Panc1 (cell line): ENCODE data around the gene JUN. TPM values are rescaled to one million over a fixed set of nuclear protein-coding genes. Genes with fewer than 3 reads are reported as not detected.
A peak's percentile ranks its signal among the peaks of the same experiment; 100 is the strongest.

ENCODE experiments used
- ATAC-seq: fragments of 200-7000 bp; cut with Tn5 transposase; 2 replicates; pipeline ENCODE4 v1.9.1; 2020; ENCODE audit warnings: mild to moderate bottlenecking, moderate library complexity
- BruUV-seq: library from RNA; stranded (reverse); fragments of 400-500 nt; replicated peaks from 2 replicates; lab custom pipeline; 2021; lab: Mats Ljungman, UMichigan
- CTCF ChIA-PET: fragments of 300-600 bp; sonication (Branson Sonifier 250); formaldehyde crosslinking; loops from one replicate; lab custom pipeline; 2022; ENCODE audit warnings: antibody characterized with exemption; lab: Charles Lee
- POLR2A ChIA-PET: fragments of 300-600 bp; sonication (Branson Sonifier 250); formaldehyde crosslinking; loops from one replicate; lab custom pipeline; 2022; ENCODE audit warnings: antibody characterized with exemption; lab: Charles Lee
- DNase-seq: peaks from one replicate; pipeline ENCODE4 v3.0.0-alpha.2; 2010; ENCODE audit warnings: low read depth, low spot score
- H3K27ac ChIP-seq: 2 replicates; pipeline ENCODE4 v1.5.1; 2011; ENCODE audit warnings: mild to moderate bottlenecking, low read length, inconsistent platforms
- H3K27me3 ChIP-seq: fragments of 200-500 bp; sonication (Bioruptor generic); 2 replicates; pipeline ENCODE4 v1.6.0; 2014; ENCODE audit warnings: low read length, inconsistent platforms; ENCODE audit not compliant: control insufficient read depth, insufficient read depth
- H3K36me3 ChIP-seq: fragments of 200-500 bp; sonication (Bioruptor generic); 2 replicates; pipeline ENCODE4 v1.5.1; 2014; ENCODE audit warnings: inconsistent platforms, mild to moderate bottlenecking, low read length, moderate library complexity; ENCODE audit not compliant: control insufficient read depth, insufficient read depth
- H3K4me1 ChIP-seq: 2 replicates; pipeline ENCODE4 v1.5.1; 2011; ENCODE audit warnings: inconsistent platforms, mild to moderate bottlenecking, low read length, moderate library complexity; ENCODE audit not compliant: control insufficient read depth, insufficient read depth
- H3K4me3 ChIP-seq, 2 experiments: 2 replicates each; pipeline ENCODE4 v1.5.1; 2011 to 2012; ENCODE audit warnings: low read depth in 2 of 2, low read length in 2 of 2, mild to moderate bottlenecking in 2 of 2, inconsistent platforms in 1 of 2, moderate library complexity in 1 of 2
- H3K9me3 ChIP-seq: fragments of 200-500 bp; sonication (Bioruptor generic); 2 replicates; pipeline ENCODE4 v1.5.1; 2014; ENCODE audit warnings: low read depth, mild to moderate bottlenecking, inconsistent platforms, low read length, moderate library complexity; ENCODE audit not compliant: control insufficient read depth, insufficient read depth
- CTCF ChIP-seq: fragments of 450-650 bp; IDR thresholded peaks from 2 replicates; pipeline ENCODE4 v1.5.1; 2017; ENCODE audit warnings: mild to moderate bottlenecking
- POLR2AphosphoS5 ChIP-seq: IDR thresholded peaks from 2 replicates; pipeline ENCODE4 v1.6.1; 2012; ENCODE audit warnings: mild to moderate bottlenecking, low read depth, low read length, moderate library complexity
- REST ChIP-seq, 2 experiments: IDR thresholded peaks; 2 replicates each; pipeline ENCODE4 v1.6.1; 2011 to 2012; ENCODE audit warnings: low read depth in 2 of 2, control low read depth in 1 of 2, low read length in 1 of 2, mild to moderate bottlenecking in 1 of 2, moderate library complexity in 1 of 2; ENCODE audit not compliant: insufficient read depth in 1 of 2
- SIN3A ChIP-seq: IDR thresholded peaks from 2 replicates; pipeline ENCODE4 v1.6.1; 2012; ENCODE audit warnings: low read depth, mild to moderate bottlenecking, low read length, moderate library complexity, borderline replicate concordance; ENCODE audit not compliant: insufficient read depth
- TCF7L2 ChIP-seq: IDR thresholded peaks from 2 replicates; pipeline ENCODE4 v1.6.1; 2011; ENCODE audit warnings: mild to moderate bottlenecking, low read depth, low read length, inconsistent platforms
- in situ Hi-C: cut with HindIII; loops from 2 replicates; pipeline ENCODE4 v1.10.0; 2016; ENCODE audit warnings: low sequenced_read_pairs, low pct_unique_long_range_greater_than_20kb
- intact Hi-C: fragments of 100-400 bp; cut with micrococcal nuclease; formaldehyde crosslinking; loops from one replicate; pipeline ENCODE4 v1.10.0; 2022; ENCODE audit not compliant: unreplicated experiment
- total RNA-seq: library from RNA; stranded (reverse); gene quantifications from one replicate; pipeline ENCODE4 v1.2.1, GENCODE V29; 2021; ENCODE audit not compliant: unreplicated experiment

JUN gene
- total RNA-seq, 1 experiment from 2014 or later, result 70.0 TPM

- in situ Hi-C loops, result no loop called here
- peaks cover 20% of the 10 kb centered on the region for H3K4me1 ChIP-seq
- POLR2A ChIA-PET, result no interaction called here
Observed at GRCh38 chr1:58812468-58812867, 28.6 kb upstream of the JUN start.

GRCh38 chr1:58811303-58811702 is 27.5 kb upstream of the JUN start:
- H3K27me3 ChIP-seq, result no peaks in the 10 kb centered on the region
- ChIA-PET POLR2A (no interaction called here), CTCF (no interaction called here)
- in situ Hi-C loops, result no loop called here
- H3K4me1 ChIP-seq, result peaks cover 12% of the 10 kb centered on the region; the same call in 1 of the 2 replicates
- DNase-seq (no peak), ATAC-seq (no peak)
- no peak overlapping the region for H3K4me3 ChIP-seq
- no peaks in the 10 kb centered on the region for H3K36me3 ChIP-seq
- H3K27ac ChIP-seq, result no peak overlapping the region; the same call in 1 of the 2 replicates
- H3K9me3 ChIP-seq, result no peaks in the 10 kb centered on the region
- intact Hi-C loops, result no loop called here
- no TSS peak for BruUV-seq
- TF ChIP-seq REST (IDR thresholded peaks at IDR 0.05; ENCODE audit: insufficient read depth in 1 of 2, low read depth in 2 of 2, low read length in 1 of 2) (no peak), SIN3A (no peak), CTCF (no peak), POLR2AphosphoS5 (no peak), TCF7L2 (no peak)

More at GRCh38 chr1:58812468-58812867, 28.6 kb upstream of the JUN start:
- Histone ChIP-seq H3K27me3 (no peaks in the 10 kb centered on the region), H3K4me3 (no peak overlapping the region), H3K27ac (peak overlapping the region; percentile 36; the same call in 1 of the 2 replicates), H3K9me3 (no peaks in the 10 kb centered on the region), H3K36me3 (no peaks in the 10 kb centered on the region)
- CTCF ChIA-PET, result no interaction called here
- intact Hi-C loops, result no loop called here
- ATAC-seq (no peak), DNase-seq (no peak)
- BruUV-seq, result no TSS peak
- no peak for TF ChIP-seq SIN3A
- no peak for TF ChIP-seq POLR2AphosphoS5

- Histone ChIP-seq H3K27ac (no peak overlapping the region), H3K4me1 (0 out of 2 replicates have a peak, but pooled peaks cover 3% of the 10 kb centered on the region), H3K36me3 (no peaks in the 10 kb centered on the region), H3K27me3 (no peaks in the 10 kb centered on the region), H3K4me3 (no peak overlapping the region), H3K9me3 (no peaks in the 10 kb centered on the region)
- CTCF ChIA-PET, result no interaction called here
- no peak for TF ChIP-seq CTCF
- no peak for TF ChIP-seq POLR2AphosphoS5
- TF ChIP-seq REST (IDR thresholded peaks at IDR 0.05; ENCODE audit: insufficient read depth in 1 of 2, low read depth in 2 of 2, low read length in 1 of 2), result no peak
- TF ChIP-seq TCF7L2, result no peak
- BruUV-seq, result no TSS peak
- POLR2A ChIA-PET, result no interaction called here
- in situ Hi-C loops, result no loop called here
- intact Hi-C loops, result no loop called here
- DNase-seq (no peak), ATAC-seq (peak; percentile 14; the same call in 1 of the 2 replicates)
Observed at GRCh38 chr1:58809325-58810010, 25.6 kb upstream of the JUN start.
